MCF 10A (cell line): ENCODE results near the gene RAB1B. TPM values are rescaled to one million over a fixed set of nuclear protein-coding genes. Genes with fewer than 3 reads are reported as not detected.

Source experiments
- BruUV-seq: library from RNA; stranded (reverse); fragments of 400-500 nt; replicated peaks from 2 replicates; lab custom pipeline; 2021; lab: Mats Ljungman, UMichigan
- CTCF ChIA-PET: fragments of 300-600 bp; sonication (Branson Sonifier 250); formaldehyde crosslinking; extraction: SDS; loops from one replicate; lab custom pipeline; 2021; ENCODE audit warnings: antibody characterized with exemption, inconsistent platforms; lab: Yijun Ruan, JAX
- POLR2A ChIA-PET: fragments of 300-600, 350-650 bp; sonication (Branson Sonifier 250); formaldehyde crosslinking; extraction: SDS; loops from one replicate; lab custom pipeline; 2020; ENCODE audit warnings: antibody characterized with exemption, inconsistent platforms; lab: Yijun Ruan, JAX
- DNase-seq: peaks from one replicate; pipeline ENCODE4 v3.0.0-alpha.2; 2018; ENCODE audit not compliant: unreplicated experiment
- H3K27ac Mint-ChIP-seq: one replicate; pipeline ENCODE4 v1.8.0; 2022; ENCODE audit warnings: mild to moderate bottlenecking, low read depth, mixed read lengths; ENCODE audit not compliant: unreplicated experiment
- H3K27me3 Mint-ChIP-seq: one replicate; pipeline ENCODE4 v1.8.0; 2022; ENCODE audit warnings: mixed read lengths; ENCODE audit not compliant: insufficient read depth, unreplicated experiment
- H3K36me3 Mint-ChIP-seq: one replicate; pipeline ENCODE4 v1.8.0; 2022; ENCODE audit warnings: mild to moderate bottlenecking, moderate library complexity, mixed read lengths; ENCODE audit not compliant: insufficient read depth, unreplicated experiment
- H3K4me1 Mint-ChIP-seq: one replicate; pipeline ENCODE4 v1.8.0; 2022; ENCODE audit warnings: mixed read lengths; ENCODE audit not compliant: insufficient read depth, unreplicated experiment
- H3K4me3 Mint-ChIP-seq: one replicate; pipeline ENCODE4 v1.8.0; 2022; ENCODE audit warnings: mild to moderate bottlenecking, moderate library complexity, mixed read lengths; ENCODE audit not compliant: unreplicated experiment
- H3K9me3 Mint-ChIP-seq: one replicate; pipeline ENCODE4 v1.8.0; 2022; ENCODE audit warnings: mixed read lengths; ENCODE audit not compliant: unreplicated experiment
- intact Hi-C: fragments of 100-400 bp; cut with micrococcal nuclease; formaldehyde crosslinking; loops from 2 replicates; pipeline ENCODE4 v1.14.1; 2022
- total RNA-seq: library from RNA; stranded (reverse); gene quantifications from 2 replicates; pipeline ENCODE4 v1.2.3, GENCODE V29; 2022
- TF ChIP-seq, protein P1 (sequence below): fragments of 200-600 bp; IDR thresholded peaks from one replicate; pipeline ENCODE4 v1.8.0; 2022; ENCODE audit warnings: antibody characterized with exemption, mild to moderate bottlenecking; ENCODE audit not compliant: unreplicated experiment

RAB1B gene
- total RNA-seq, 1 experiment from 2014 or later: 87.0 TPM

DNA sequence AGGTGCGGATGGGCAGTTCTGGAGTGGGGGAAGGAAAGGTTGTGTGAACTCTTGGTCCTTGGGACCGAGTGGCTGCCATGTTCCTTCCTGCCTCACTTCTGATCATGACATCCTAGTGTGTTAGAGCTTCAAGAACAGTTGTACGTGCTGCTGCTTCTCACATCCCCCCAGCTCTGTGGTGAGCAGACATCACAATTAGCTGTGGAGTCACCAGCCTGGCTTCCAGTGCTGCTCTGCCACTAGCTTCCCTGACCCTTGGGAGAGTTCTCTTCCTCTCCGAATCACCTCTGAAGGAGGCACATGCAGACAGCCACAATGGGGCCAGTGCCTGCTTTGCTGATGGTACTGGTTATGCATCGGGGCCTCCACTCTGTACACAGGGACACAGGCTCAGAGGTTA is 6.2 kb upstream of the RAB1B start:
- H3K9me3 Mint-ChIP-seq: no peaks in the 10 kb centered on the region
- BruUV-seq: no TSS peak
- CTCF ChIA-PET: interaction anchor here (1.3 to 1.4 kb wide), 3 partner anchors 20 to 40 kb away, joined by 3 to 7 read pairs (median 6); no protein-coding TSS in a partner anchor
- TF ChIP-seq, protein P1, sequence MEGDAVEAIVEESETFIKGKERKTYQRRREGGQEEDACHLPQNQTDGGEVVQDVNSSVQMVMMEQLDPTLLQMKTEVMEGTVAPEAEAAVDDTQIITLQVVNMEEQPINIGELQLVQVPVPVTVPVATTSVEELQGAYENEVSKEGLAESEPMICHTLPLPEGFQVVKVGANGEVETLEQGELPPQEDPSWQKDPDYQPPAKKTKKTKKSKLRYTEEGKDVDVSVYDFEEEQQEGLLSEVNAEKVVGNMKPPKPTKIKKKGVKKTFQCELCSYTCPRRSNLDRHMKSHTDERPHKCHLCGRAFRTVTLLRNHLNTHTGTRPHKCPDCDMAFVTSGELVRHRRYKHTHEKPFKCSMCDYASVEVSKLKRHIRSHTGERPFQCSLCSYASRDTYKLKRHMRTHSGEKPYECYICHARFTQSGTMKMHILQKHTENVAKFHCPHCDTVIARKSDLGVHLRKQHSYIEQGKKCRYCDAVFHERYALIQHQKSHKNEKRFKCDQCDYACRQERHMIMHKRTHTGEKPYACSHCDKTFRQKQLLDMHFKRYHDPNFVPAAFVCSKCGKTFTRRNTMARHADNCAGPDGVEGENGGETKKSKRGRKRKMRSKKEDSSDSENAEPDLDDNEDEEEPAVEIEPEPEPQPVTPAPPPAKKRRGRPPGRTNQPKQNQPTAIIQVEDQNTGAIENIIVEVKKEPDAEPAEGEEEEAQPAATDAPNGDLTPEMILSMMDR: no peak
- peaks cover 46% of the 10 kb centered on the region for H3K36me3 Mint-ChIP-seq
- intact Hi-C loops: no loop called here
- H3K27me3 Mint-ChIP-seq: no peaks in the 10 kb centered on the region
- POLR2A ChIA-PET: interaction anchor here (1.6 kb wide), 1 partner anchor 19 kb away, joined by 4 read pairs; no protein-coding TSS in a partner anchor
- H3K4me1 Mint-ChIP-seq: peaks cover 7% of the 10 kb centered on the region
- no peak overlapping the region for H3K27ac Mint-ChIP-seq
- H3K4me3 Mint-ChIP-seq: no peak overlapping the region
- no peak for DNase-seq

DNA sequence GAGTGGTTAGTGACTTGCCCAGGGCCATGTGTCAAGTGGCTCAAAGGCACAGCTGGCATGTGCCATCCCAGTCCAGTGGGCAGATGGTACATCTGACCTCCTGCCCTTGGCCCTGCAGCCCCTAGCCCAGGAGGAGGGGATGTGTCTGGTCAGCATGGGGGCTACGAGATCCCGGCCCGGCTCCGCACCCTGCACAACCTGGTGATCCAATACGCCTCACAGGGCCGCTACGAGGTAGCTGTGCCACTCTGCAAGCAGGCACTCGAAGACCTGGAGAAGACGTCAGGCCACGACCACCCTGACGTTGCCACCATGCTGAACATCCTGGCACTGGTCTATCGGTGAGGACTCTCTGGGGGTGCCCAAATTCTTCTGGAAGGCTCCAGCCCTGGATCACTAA is 5.7 kb upstream of the RAB1B start:
- Mint-ChIP-seq H3K27ac (no peak overlapping the region), H3K4me1 (peaks cover 7% of the 10 kb centered on the region), H3K27me3 (no peaks in the 10 kb centered on the region), H3K4me3 (no peak overlapping the region), H3K9me3 (no peaks in the 10 kb centered on the region), H3K36me3 (peaks cover 49% of the 10 kb centered on the region)
- DNase-seq: no peak
- POLR2A ChIA-PET: interaction anchor here (1.6 kb wide), 1 partner anchor 18 kb away, joined by 4 read pairs; no protein-coding TSS in a partner anchor
- TF ChIP-seq, protein P1: no peak
- intact Hi-C loops: no loop called here
- BruUV-seq: no TSS peak
- CTCF ChIA-PET: interaction anchor here (1.3 to 1.4 kb wide), 3 partner anchors 19 to 41 kb away, joined by 3 to 7 read pairs (median 6); no protein-coding TSS in a partner anchor

DNA sequence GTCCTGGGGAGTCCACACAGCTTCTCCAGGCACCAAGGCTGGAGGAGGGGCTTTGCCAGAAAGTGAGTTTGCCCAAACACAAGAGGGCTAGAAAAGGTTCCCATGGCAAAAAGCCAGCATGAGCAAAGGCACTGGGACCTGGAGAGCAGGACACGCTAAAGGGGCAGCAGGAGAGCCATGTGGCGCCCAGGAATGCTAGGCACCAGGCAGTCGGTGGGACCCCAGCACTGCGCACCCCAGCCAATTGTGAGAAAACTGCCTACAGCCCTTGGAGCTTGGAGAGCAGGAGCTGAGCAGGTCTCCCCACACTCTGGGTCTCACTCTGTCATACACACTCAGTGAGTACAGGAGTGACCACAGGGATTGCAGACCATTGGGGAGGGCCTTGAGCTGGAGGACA is 5.2 kb upstream of the RAB1B start:
- H3K4me3 Mint-ChIP-seq: no peak overlapping the region
- TF ChIP-seq, protein P1: no peak
- CTCF ChIA-PET: no interaction called here
- DNase-seq: no peak
- no peaks in the 10 kb centered on the region for H3K27me3 Mint-ChIP-seq
- H3K4me1 Mint-ChIP-seq: peaks cover 7% of the 10 kb centered on the region
- no peaks in the 10 kb centered on the region for H3K9me3 Mint-ChIP-seq
- intact Hi-C loops: no loop called here
- POLR2A ChIA-PET: interaction anchor here (1.6 kb wide), 1 partner anchor 18 kb away, joined by 4 read pairs; no protein-coding TSS in a partner anchor
- H3K36me3 Mint-ChIP-seq: peaks cover 51% of the 10 kb centered on the region
- BruUV-seq: no TSS peak
- H3K27ac Mint-ChIP-seq: no peak overlapping the region

DNA sequence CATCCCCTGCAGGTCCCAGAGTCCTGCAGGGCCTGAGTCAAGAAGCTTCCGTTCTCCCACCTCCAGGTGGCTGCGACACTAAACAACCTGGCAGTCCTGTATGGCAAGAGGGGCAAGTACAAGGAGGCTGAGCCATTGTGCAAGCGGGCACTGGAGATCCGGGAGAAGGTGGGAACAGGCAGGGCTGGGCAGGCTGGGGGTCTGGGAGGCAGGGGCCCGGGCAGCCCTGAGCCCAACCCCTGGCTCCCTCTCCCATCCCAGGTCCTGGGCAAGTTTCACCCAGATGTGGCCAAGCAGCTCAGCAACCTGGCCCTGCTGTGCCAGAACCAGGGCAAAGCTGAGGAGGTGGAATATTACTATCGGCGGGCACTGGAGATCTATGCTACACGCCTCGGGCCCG is 4.7 kb upstream of the RAB1B start:
- TF ChIP-seq, protein P1: no peak
- H3K36me3 Mint-ChIP-seq: peaks cover 51% of the 10 kb centered on the region
- POLR2A ChIA-PET: interaction anchor here (0.6 to 1.6 kb wide), 2 partner anchors 17 to 63 kb away, joined by 3 to 4 read pairs; no protein-coding TSS in a partner anchor

More for the DNA sequence above, 4.7 kb upstream of the RAB1B start:
- Mint-ChIP-seq H3K4me1 (peaks cover 7% of the 10 kb centered on the region), H3K4me3 (no peak overlapping the region), H3K9me3 (no peaks in the 10 kb centered on the region), H3K27me3 (no peaks in the 10 kb centered on the region), H3K27ac (no peak overlapping the region)
- no TSS peak for BruUV-seq
- DNase-seq: no peak
- CTCF ChIA-PET: no interaction called here
- intact Hi-C loops: no loop called here
